Medulla oblongata (tissue), 1 donor: ENCODE results near the gene EVC2.
"Not testable (repeated sequence)": the region's sequence is repeated elsewhere in the genome, so short reads cannot be mapped to it uniquely, and the experiment has no call there.

ENCODE experiments used
- DNase-seq: peaks from one replicate; pipeline ENCODE4 v3.0.0-alpha.2; 2015; ENCODE audit errors: extremely low spot score

EVC2 gene

GRCh38 chr4:5742388-5742787 lies 34.0 kb upstream of the EVC2 start:
- DNase-seq = no peak

- DNase-seq = no peak
Observed at GRCh38 chr4:5738061-5738460, 29.7 kb upstream of the EVC2 start.

- DNase-seq = no peak
Observed at GRCh38 chr4:5735463-5735862, 27.1 kb upstream of the EVC2 start.

- DNase-seq = peak; percentile 13
Observed at GRCh38 chr4:5734853-5735252, 26.5 kb upstream of the EVC2 start.

GRCh38 chr4:5732158-5732557 lies 23.8 kb upstream of the EVC2 start:
- no peak for DNase-seq

GRCh38 chr4:5730993-5731990 lies 22.9 kb upstream of the EVC2 start:
- no peak for DNase-seq

- no peak for DNase-seq
Observed at GRCh38 chr4:5730436-5730835, 22.1 kb upstream of the EVC2 start.

GRCh38 chr4:5728412-5728811 lies 20.1 kb upstream of the EVC2 start:
- DNase-seq = not testable (repeated sequence)

- no peak for DNase-seq
Observed at GRCh38 chr4:5724377-5724776, 16.0 kb upstream of the EVC2 start.

GRCh38 chr4:5722328-5722727 lies 14.0 kb upstream of the EVC2 start:
- no peak for DNase-seq

GRCh38 chr4:5721923-5722322 lies 13.6 kb upstream of the EVC2 start:
- no peak for DNase-seq

GRCh38 chr4:5720980-5721379 lies 12.6 kb upstream of the EVC2 start:
- DNase-seq = no peak

GRCh38 chr4:5720157-5720850 lies 11.9 kb upstream of the EVC2 start:
- no peak for DNase-seq

GRCh38 chr4:5719350-5720055 lies 11.1 kb upstream of the EVC2 start:
- DNase-seq = no peak

GRCh38 chr4:5718411-5718810 lies 10.1 kb upstream of the EVC2 start:
- no peak for DNase-seq

- no peak for DNase-seq
Observed at GRCh38 chr4:5717449-5718158, 9.2 kb upstream of the EVC2 start.

GRCh38 chr4:5716391-5716790 lies 8.0 kb upstream of the EVC2 start:
- no peak for DNase-seq

GRCh38 chr4:5715357-5715756 lies 7.0 kb upstream of the EVC2 start:
- no peak for DNase-seq

- DNase-seq = no peak
Observed at GRCh38 chr4:5713861-5714260, 5.5 kb upstream of the EVC2 start.

- no peak for DNase-seq
Observed at GRCh38 chr4:5712931-5713330, 4.6 kb upstream of the EVC2 start.

GRCh38 chr4:5712517-5712916 lies 4.2 kb upstream of the EVC2 start:
- DNase-seq = no peak
